Liver (tissue), 3 donors: ENCODE data around the gene PRKAR1B.

Source experiments
- FOXA2 ChIP-seq: IDR thresholded peaks from 2 replicates; pipeline ENCODE4 v1.6.1; 2016; ENCODE audit warnings: antibody characterized with exemption
- HNF4A ChIP-seq, 2 donors: conservative IDR thresholded peaks; 2 replicates each; pipeline ENCODE4 v1.6.1; 2016; ENCODE audit warnings: antibody characterized with exemption in 2 of 2, mild to moderate bottlenecking in 2 of 2
- HNF4G ChIP-seq: IDR thresholded peaks from 2 replicates; pipeline ENCODE4 v1.6.1; 2016; ENCODE audit warnings: antibody characterized with exemption
- RAD21 ChIP-seq, 2 donors: IDR thresholded peaks; 2 replicates each; pipeline ENCODE4 v1.6.1; 2016; ENCODE audit warnings: antibody characterized with exemption in 2 of 2, mild to moderate bottlenecking in 2 of 2
- YY1 ChIP-seq: IDR thresholded peaks from 2 replicates; pipeline ENCODE4 v1.6.1; 2016; ENCODE audit warnings: antibody characterized with exemption, mild to moderate bottlenecking
- TF ChIP-seq, protein P1 (sequence below): IDR thresholded peaks from 2 replicates; pipeline ENCODE4 v1.6.1; 2016; ENCODE audit warnings: antibody characterized with exemption, mild to moderate bottlenecking
- TF ChIP-seq, protein P2 (sequence below): IDR thresholded peaks from 2 replicates; pipeline ENCODE4 v1.6.1; 2016; ENCODE audit warnings: antibody characterized with exemption
- TF ChIP-seq, protein P3 (sequence below): fragments of 150-350 bp; IDR thresholded peaks from 2 replicates; pipeline ENCODE4 v1.5.1; 2017; ENCODE audit warnings: improper control_type of control experiment, low read depth, low read length; ENCODE audit not compliant: missing input control
- donor health status: healthy.
- donor health status: healthy.

DNA sequence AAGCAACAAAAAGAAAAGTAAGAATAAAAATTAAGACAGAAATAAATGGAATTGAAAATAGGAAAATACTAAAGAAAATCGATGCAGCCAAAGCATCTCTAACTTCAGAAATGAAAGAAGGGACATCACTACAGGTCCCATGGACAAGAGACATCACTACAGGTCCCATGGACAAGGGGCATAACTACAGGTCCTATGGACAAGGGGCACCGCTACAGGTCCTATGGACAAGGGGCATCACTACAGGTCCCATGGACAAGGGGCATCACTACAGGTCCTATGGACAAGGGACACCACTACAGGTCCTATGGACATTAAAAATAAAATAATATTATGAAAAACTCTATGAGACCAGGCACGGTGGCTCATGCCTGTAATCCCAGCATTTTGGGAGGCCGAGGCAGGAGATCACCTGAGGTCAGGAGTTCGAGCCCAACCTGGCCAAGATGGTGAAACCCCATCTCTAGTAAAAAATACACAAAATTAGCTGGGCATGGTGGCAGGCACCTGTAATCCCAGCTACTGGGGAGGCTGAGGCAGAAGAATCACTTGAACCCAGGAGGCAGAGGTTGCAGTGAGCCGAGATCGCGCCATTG is 101.6 kb downstream of the PRKAR1B start:
- TF ChIP-seq, protein P1, sequence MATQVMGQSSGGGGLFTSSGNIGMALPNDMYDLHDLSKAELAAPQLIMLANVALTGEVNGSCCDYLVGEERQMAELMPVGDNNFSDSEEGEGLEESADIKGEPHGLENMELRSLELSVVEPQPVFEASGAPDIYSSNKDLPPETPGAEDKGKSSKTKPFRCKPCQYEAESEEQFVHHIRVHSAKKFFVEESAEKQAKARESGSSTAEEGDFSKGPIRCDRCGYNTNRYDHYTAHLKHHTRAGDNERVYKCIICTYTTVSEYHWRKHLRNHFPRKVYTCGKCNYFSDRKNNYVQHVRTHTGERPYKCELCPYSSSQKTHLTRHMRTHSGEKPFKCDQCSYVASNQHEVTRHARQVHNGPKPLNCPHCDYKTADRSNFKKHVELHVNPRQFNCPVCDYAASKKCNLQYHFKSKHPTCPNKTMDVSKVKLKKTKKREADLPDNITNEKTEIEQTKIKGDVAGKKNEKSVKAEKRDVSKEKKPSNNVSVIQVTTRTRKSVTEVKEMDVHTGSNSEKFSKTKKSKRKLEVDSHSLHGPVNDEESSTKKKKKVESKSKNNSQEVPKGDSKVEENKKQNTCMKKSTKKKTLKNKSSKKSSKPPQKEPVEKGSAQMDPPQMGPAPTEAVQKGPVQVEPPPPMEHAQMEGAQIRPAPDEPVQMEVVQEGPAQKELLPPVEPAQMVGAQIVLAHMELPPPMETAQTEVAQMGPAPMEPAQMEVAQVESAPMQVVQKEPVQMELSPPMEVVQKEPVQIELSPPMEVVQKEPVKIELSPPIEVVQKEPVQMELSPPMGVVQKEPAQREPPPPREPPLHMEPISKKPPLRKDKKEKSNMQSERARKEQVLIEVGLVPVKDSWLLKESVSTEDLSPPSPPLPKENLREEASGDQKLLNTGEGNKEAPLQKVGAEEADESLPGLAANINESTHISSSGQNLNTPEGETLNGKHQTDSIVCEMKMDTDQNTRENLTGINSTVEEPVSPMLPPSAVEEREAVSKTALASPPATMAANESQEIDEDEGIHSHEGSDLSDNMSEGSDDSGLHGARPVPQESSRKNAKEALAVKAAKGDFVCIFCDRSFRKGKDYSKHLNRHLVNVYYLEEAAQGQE = no peak
- no peak for TF ChIP-seq YY1
- TF ChIP-seq, protein P2, sequence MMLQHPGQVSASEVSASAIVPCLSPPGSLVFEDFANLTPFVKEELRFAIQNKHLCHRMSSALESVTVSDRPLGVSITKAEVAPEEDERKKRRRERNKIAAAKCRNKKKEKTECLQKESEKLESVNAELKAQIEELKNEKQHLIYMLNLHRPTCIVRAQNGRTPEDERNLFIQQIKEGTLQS = no peak
- TF ChIP-seq FOXA2 = no peak
- TF ChIP-seq, protein P3, sequence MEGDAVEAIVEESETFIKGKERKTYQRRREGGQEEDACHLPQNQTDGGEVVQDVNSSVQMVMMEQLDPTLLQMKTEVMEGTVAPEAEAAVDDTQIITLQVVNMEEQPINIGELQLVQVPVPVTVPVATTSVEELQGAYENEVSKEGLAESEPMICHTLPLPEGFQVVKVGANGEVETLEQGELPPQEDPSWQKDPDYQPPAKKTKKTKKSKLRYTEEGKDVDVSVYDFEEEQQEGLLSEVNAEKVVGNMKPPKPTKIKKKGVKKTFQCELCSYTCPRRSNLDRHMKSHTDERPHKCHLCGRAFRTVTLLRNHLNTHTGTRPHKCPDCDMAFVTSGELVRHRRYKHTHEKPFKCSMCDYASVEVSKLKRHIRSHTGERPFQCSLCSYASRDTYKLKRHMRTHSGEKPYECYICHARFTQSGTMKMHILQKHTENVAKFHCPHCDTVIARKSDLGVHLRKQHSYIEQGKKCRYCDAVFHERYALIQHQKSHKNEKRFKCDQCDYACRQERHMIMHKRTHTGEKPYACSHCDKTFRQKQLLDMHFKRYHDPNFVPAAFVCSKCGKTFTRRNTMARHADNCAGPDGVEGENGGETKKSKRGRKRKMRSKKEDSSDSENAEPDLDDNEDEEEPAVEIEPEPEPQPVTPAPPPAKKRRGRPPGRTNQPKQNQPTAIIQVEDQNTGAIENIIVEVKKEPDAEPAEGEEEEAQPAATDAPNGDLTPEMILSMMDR = no peak
- no peak for TF ChIP-seq HNF4G
- TF ChIP-seq RAD21 (IDR thresholded peaks at IDR 0.05) = no peak
- no peak for TF ChIP-seq HNF4A (conservative IDR thresholded peaks at IDR 0.05)
